OCI-LY7 (cell line): ENCODE data around the gene FCHO2. TPM values are rescaled to one million over a fixed set of nuclear protein-coding genes. Genes with fewer than 3 reads are reported as not detected.

Source experiments
- BruUV-seq: library from RNA; stranded (reverse); fragments of 400-500 nt; replicated peaks from 2 replicates; lab custom pipeline; 2021; lab: Mats Ljungman, UMichigan
- CTCF ChIA-PET: fragments of 300-600 bp; sonication (Branson Sonifier 250); formaldehyde crosslinking; loops from one replicate; lab custom pipeline; 2022; ENCODE audit warnings: antibody characterized with exemption; ENCODE audit not compliant: unreplicated experiment; lab: Charles Lee
- POLR2A ChIA-PET: fragments of 300-600 bp; sonication (Branson Sonifier 250); formaldehyde crosslinking; loops from one replicate; lab custom pipeline; 2022; ENCODE audit warnings: antibody characterized with exemption; lab: Charles Lee
- DNase-seq: peaks from one replicate; pipeline ENCODE4 v3.0.0-alpha.2; 2015; ENCODE audit warnings: low spot score
- H2AFZ ChIP-seq: fragments of 200-600 bp; sonication (generic), shearing (Covaris generic); 2 replicates; pipeline ENCODE4 v1.6.1; 2014; ENCODE audit warnings: mild to moderate bottlenecking, antibody characterized with exemption, low read length, moderate library complexity
- H3K27ac ChIP-seq: fragments of 200-600 bp; sonication (generic); 2 replicates; pipeline ENCODE4 v1.5.1; 2014; ENCODE audit warnings: mixed run types, low read depth, mild to moderate bottlenecking, moderate library complexity, low read length, inconsistent platforms; ENCODE audit not compliant: poor library complexity, severe bottlenecking
- H3K36me3 ChIP-seq: fragments of 200-600 bp; sonication (generic); 2 replicates; pipeline ENCODE4 v1.6.1; 2014; ENCODE audit warnings: mild to moderate bottlenecking, antibody characterized with exemption, low read length, moderate library complexity, mixed read lengths; ENCODE audit not compliant: insufficient read depth
- H3K4me1 ChIP-seq: fragments of 200-600 bp; sonication (generic); 2 replicates; pipeline ENCODE4 v1.5.1; 2014; ENCODE audit warnings: mild to moderate bottlenecking, low read length; ENCODE audit not compliant: insufficient read depth, poor library complexity, severe bottlenecking
- H3K4me2 ChIP-seq: fragments of 200-600 bp; sonication (generic); 2 replicates; pipeline ENCODE4 v1.6.1; 2014; ENCODE audit warnings: mild to moderate bottlenecking, low read length
- H3K4me3 ChIP-seq: fragments of 200-600 bp; sonication (generic); 2 replicates; pipeline ENCODE4 v1.5.1; 2014; ENCODE audit warnings: mild to moderate bottlenecking, low read depth, low read length; ENCODE audit not compliant: poor library complexity, severe bottlenecking
- H3K79me2 ChIP-seq: fragments of 200-600 bp; sonication (generic); 2 replicates; pipeline ENCODE4 v1.6.1; 2016; ENCODE audit warnings: low read depth, mild to moderate bottlenecking, low read length, moderate library complexity, mixed read lengths; ENCODE audit not compliant: insufficient read depth
- H3K9me2 ChIP-seq: fragments of 200-600 bp; sonication (generic); 2 replicates; pipeline ENCODE4 v1.6.1; 2016; ENCODE audit warnings: mild to moderate bottlenecking, low read length, mixed read lengths; ENCODE audit not compliant: insufficient read depth
- H3K9me3 ChIP-seq: fragments of 200-600 bp; sonication (generic); 2 replicates; pipeline ENCODE4 v1.6.1; 2014; ENCODE audit warnings: mild to moderate bottlenecking, mixed run types, low read length, mixed read lengths
- H4K20me1 ChIP-seq: fragments of 200-600 bp; sonication (generic); 2 replicates; pipeline ENCODE4 v1.6.1; 2014; ENCODE audit warnings: mild to moderate bottlenecking, antibody characterized with exemption, low read length, moderate library complexity, mixed read lengths; ENCODE audit not compliant: insufficient read depth
- EZH2phosphoT487 ChIP-seq: fragments of 200-600 bp; sonication (generic); IDR thresholded peaks from 2 replicates; pipeline ENCODE4 v1.6.1; 2018; ENCODE audit warnings: low read depth, borderline replicate concordance, mild to moderate bottlenecking, mixed run types, antibody characterized with exemption, low read length, moderate library complexity, mixed read lengths
- intact Hi-C: fragments of 100-400 bp; cut with micrococcal nuclease; formaldehyde crosslinking; loops from one replicate; pipeline ENCODE4 v1.10.0; 2022; ENCODE audit not compliant: unreplicated experiment
- total RNA-seq, 2 experiments: library from RNA; depleted of rRNA in 1 of 2; stranded (reverse); fragments of >200 nt in 1 of 2; shearing (Covaris generic) in 1 of 2; gene quantifications; 2 replicates each; pipeline ENCODE4 v1.2.3, GENCODE V29; 2014 to 2022
- TF ChIP-seq, protein P1 (sequence below): fragments of 200-600 bp; sonication (generic); conservative IDR thresholded peaks from 2 replicates; pipeline ENCODE4 v1.5.1; 2014; ENCODE audit warnings: mild to moderate bottlenecking, antibody characterized with exemption, low read length, moderate library complexity, mixed read lengths

FCHO2 gene
- total RNA-seq, 2 experiments from 2014 or later, result 7.2 to 7.8 TPM

DNA sequence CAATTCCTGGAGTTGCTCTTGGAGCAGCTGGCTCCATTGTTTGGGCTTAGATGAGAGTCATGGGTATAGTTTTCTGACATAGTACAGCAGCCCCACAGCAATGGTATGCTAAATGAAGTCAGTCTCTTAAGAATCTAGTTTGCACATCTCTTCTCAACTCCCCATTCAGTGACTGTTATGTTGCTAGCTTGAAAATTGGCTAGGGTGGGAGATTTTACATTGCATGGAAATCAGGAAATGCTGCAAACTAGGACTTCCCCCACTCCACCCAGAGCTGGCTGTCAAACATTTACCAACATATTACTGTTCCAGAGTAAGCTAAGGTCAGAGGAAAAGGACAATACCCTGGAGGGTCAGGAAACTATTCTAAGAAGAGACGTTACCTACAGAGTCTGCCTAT, 17.6 kb upstream of the FCHO2 start:
- Histone ChIP-seq H3K4me2 (no peak overlapping the region), H3K36me3 (no peaks in the 10 kb centered on the region), H3K9me3 (no peaks in the 10 kb centered on the region), H3K4me1 (no peaks in the 10 kb centered on the region), H4K20me1 (no peaks in the 10 kb centered on the region), H3K27ac (no peak overlapping the region), H2AFZ (no peak overlapping the region), H3K9me2 (no peaks in the 10 kb centered on the region), H3K4me3 (no peak overlapping the region), H3K79me2 (no peaks in the 10 kb centered on the region)
- POLR2A ChIA-PET, result interaction anchor here (0.7 kb wide), 1 partner anchor 19 kb away, joined by 3 read pairs; no protein-coding TSS in a partner anchor
- no peak for TF ChIP-seq EZH2phosphoT487
- TF ChIP-seq, protein P1, sequence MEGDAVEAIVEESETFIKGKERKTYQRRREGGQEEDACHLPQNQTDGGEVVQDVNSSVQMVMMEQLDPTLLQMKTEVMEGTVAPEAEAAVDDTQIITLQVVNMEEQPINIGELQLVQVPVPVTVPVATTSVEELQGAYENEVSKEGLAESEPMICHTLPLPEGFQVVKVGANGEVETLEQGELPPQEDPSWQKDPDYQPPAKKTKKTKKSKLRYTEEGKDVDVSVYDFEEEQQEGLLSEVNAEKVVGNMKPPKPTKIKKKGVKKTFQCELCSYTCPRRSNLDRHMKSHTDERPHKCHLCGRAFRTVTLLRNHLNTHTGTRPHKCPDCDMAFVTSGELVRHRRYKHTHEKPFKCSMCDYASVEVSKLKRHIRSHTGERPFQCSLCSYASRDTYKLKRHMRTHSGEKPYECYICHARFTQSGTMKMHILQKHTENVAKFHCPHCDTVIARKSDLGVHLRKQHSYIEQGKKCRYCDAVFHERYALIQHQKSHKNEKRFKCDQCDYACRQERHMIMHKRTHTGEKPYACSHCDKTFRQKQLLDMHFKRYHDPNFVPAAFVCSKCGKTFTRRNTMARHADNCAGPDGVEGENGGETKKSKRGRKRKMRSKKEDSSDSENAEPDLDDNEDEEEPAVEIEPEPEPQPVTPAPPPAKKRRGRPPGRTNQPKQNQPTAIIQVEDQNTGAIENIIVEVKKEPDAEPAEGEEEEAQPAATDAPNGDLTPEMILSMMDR, result no peak
- intact Hi-C loops, result no loop called here
- BruUV-seq, result no TSS peak
- no peak for DNase-seq
- CTCF ChIA-PET, result no interaction called here

GRCh38 chr5:72940082-72940481, 15.8 kb upstream of the FCHO2 start:
- Histone ChIP-seq H3K36me3 (no peaks in the 10 kb centered on the region), H3K9me3 (no peaks in the 10 kb centered on the region), H4K20me1 (no peaks in the 10 kb centered on the region), H2AFZ (no peak overlapping the region), H3K9me2 (no peaks in the 10 kb centered on the region), H3K4me1 (no peaks in the 10 kb centered on the region), H3K4me3 (no peak overlapping the region), H3K79me2 (no peaks in the 10 kb centered on the region), H3K4me2 (no peak overlapping the region), H3K27ac (no peak overlapping the region)
- intact Hi-C loops, result no loop called here
- CTCF ChIA-PET, result no interaction called here
- POLR2A ChIA-PET, result no interaction called here
- TF ChIP-seq, protein P1, result no peak
- no peak for TF ChIP-seq EZH2phosphoT487
- no peak for DNase-seq
- BruUV-seq, result no TSS peak

- ChIA-PET POLR2A (no interaction called here), CTCF (no interaction called here)
- no peaks in the 10 kb centered on the region for H3K36me3 ChIP-seq
- no peaks in the 10 kb centered on the region for H3K4me1 ChIP-seq
- H3K27ac ChIP-seq, result no peak overlapping the region
- H2AFZ ChIP-seq, result no peak overlapping the region
- TF ChIP-seq, protein P1, result no peak
- no peak for TF ChIP-seq EZH2phosphoT487
- BruUV-seq, result no TSS peak
- no peak for DNase-seq
- H3K4me2 ChIP-seq, result no peak overlapping the region
- H3K4me3 ChIP-seq, result no peak overlapping the region
- H3K79me2 ChIP-seq, result no peaks in the 10 kb centered on the region
- intact Hi-C loops, result no loop called here
- H4K20me1 ChIP-seq, result no peaks in the 10 kb centered on the region
- H3K9me3 ChIP-seq, result no peaks in the 10 kb centered on the region
- H3K9me2 ChIP-seq, result no peaks in the 10 kb centered on the region
Observed at GRCh38 chr5:72943307-72943706, 12.5 kb upstream of the FCHO2 start.
